BLaER1 treated with 17β-estradiol and CSF1 and Interleukin-3, amounts not matched to agents 10 nM and 100 nM (cell line): ENCODE data around the gene GNA12.
A peak's percentile ranks its signal among the peaks of the same experiment; 100 is the strongest.

Experiments
- H3K27ac ChIP-seq, 11 experiments: shearing (Covaris generic); formaldehyde crosslinking; 2 replicates each; pipeline ENCODE4 v1.8.1; 2022
- H3K27me3 ChIP-seq, 11 experiments: shearing (Covaris generic); formaldehyde crosslinking; 2 replicates each; pipeline ENCODE4 v1.8.1; 2022
- H3K36me3 ChIP-seq, 11 experiments: shearing (Covaris generic); formaldehyde crosslinking; 2 replicates each; pipeline ENCODE4 v1.8.1; 2022
- H3K4me1 ChIP-seq, 10 experiments: shearing (Covaris generic); formaldehyde crosslinking; 2 replicates each; pipeline ENCODE4 v1.8.1; 2022
- H3K4me2 ChIP-seq, 11 experiments: shearing (Covaris generic); formaldehyde crosslinking; 2 replicates each; pipeline ENCODE4 v1.8.1; 2022
- H3K4me3 ChIP-seq, 10 experiments: shearing (Covaris generic); formaldehyde crosslinking; 2 replicates each; pipeline ENCODE4 v1.8.1; 2022
- H3K9ac ChIP-seq, 11 experiments: shearing (Covaris generic); formaldehyde crosslinking; 2 replicates each; pipeline ENCODE4 v1.8.1; 2022
- H3K9me3 ChIP-seq, 11 experiments: shearing (Covaris generic); formaldehyde crosslinking; replicated peaks in 1 of 11; 2 replicates each; pipeline ENCODE4 v1.8.1; 2022
- H4K20me1 ChIP-seq, 11 experiments: shearing (Covaris generic); formaldehyde crosslinking; 2 replicates each; pipeline ENCODE4 v1.8.1; 2022
- Cebpa-rat ChIP-seq, 11 experiments: shearing (Covaris generic); IDR thresholded peaks; 2 replicates each; pipeline ENCODE4 v1.8.1; 2022

GNA12 gene

DNA sequence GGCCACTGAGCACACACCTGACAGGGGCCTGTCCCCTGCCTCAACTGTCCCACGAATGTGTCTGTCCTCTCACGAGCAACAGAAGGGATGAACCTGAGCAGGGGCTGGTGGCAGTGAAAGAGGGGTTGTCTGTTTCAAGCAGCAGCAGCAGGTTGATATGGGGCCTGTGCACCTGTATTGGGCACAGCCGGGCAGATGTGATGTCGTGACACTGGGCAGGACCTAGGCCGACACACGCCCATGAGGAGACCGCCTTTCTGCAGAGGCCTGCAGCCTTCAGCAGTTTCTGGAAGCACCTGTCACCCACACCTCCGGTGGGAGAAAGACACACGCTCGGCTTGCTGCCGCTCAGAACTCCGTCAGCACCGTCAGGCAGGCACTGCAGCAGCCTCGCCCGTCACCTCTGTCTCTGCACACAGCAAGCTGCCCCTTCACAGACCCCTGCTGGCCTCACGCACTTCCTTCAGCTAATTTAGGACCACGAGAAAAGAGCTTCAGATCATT is 107.6 kb downstream of the GNA12 start:
- peak overlapping the region in 8 of 11 experiments; percentile 52 to 98 (median 95); a peak in 15 of 22 replicates for H3K27ac ChIP-seq
- H3K4me3 ChIP-seq: peak overlapping the region in 6 of 10 experiments; percentile 14 to 57 (median 54); a peak in 9 of 20 replicates
- peak overlapping the region in 10 of 11 experiments; percentile 3 to 90 (median 83); a peak in 18 of 22 replicates for H3K9ac ChIP-seq
- peaks cover 80 to 100% (median 100%) of the 10 kb centered on the region in 10 experiments for H3K4me1 ChIP-seq
- peaks cover 3 to 39% (median 16%) of the 10 kb centered on the region in 11 experiments for H3K36me3 ChIP-seq
- TF ChIP-seq Cebpa-rat (IDR thresholded peaks at IDR 0.05): no peak
- H3K9me3 ChIP-seq: peaks cover 0 to 25% (median 14%) of the 10 kb centered on the region in 11 experiments; a peak in 19 of 22 replicates
- peak overlapping the region; percentile 83 to 98 (median 94) for H3K4me2 ChIP-seq
- H3K27me3 ChIP-seq: peaks cover 0 to 13% (median 0%) of the 10 kb centered on the region in 11 experiments; a peak in 2 of 22 replicates
- peaks cover 0 to 31% (median 0%) of the 10 kb centered on the region in 11 experiments; a peak in 7 of 22 replicates for H4K20me1 ChIP-seq

DNA sequence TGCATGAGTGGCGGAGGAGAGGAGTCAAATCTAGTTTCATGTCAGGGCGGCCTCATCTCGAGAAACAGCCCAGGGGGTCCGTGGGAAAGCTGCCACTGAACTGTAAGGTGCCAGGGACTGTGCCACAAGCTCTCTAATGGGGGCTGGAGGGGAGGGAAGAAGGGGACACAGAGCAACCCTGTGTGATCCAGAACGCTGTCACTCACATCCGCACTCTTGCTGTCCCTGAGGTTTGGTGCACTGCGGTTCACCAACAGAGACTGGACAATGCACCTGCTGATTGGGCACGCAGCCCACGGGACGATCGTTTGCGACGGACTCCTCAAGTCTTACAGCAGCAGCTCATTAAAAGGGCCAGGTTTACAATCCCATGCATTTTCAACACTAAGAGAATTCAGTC is 108.4 kb downstream of the GNA12 start:
- H3K27me3 ChIP-seq: peaks cover 0 to 13% (median 0%) of the 10 kb centered on the region in 11 experiments; a peak in 2 of 22 replicates
- H3K9me3 ChIP-seq: peaks cover 0 to 18% (median 10%) of the 10 kb centered on the region in 11 experiments; a peak in 17 of 22 replicates
- no peak for TF ChIP-seq Cebpa-rat (IDR thresholded peaks at IDR 0.05)
- H3K36me3 ChIP-seq: peaks cover 10 to 40% (median 23%) of the 10 kb centered on the region in 11 experiments
- H3K9ac ChIP-seq: peak overlapping the region; percentile 3 to 90 (median 79); a peak in 19 of 22 replicates
- H3K4me3 ChIP-seq: peak overlapping the region in 6 of 10 experiments; percentile 46 to 57 (median 54); a peak in 12 of 20 replicates
- peak overlapping the region; percentile 83 to 98 (median 94) for H3K4me2 ChIP-seq
- peaks cover 74 to 100% (median 100%) of the 10 kb centered on the region in 10 experiments for H3K4me1 ChIP-seq
- peaks cover 0 to 34% (median 0%) of the 10 kb centered on the region in 11 experiments; a peak in 7 of 22 replicates for H4K20me1 ChIP-seq
- H3K27ac ChIP-seq: peak overlapping the region in 10 of 11 experiments; percentile 60 to 98 (median 94); a peak in 19 of 22 replicates

DNA sequence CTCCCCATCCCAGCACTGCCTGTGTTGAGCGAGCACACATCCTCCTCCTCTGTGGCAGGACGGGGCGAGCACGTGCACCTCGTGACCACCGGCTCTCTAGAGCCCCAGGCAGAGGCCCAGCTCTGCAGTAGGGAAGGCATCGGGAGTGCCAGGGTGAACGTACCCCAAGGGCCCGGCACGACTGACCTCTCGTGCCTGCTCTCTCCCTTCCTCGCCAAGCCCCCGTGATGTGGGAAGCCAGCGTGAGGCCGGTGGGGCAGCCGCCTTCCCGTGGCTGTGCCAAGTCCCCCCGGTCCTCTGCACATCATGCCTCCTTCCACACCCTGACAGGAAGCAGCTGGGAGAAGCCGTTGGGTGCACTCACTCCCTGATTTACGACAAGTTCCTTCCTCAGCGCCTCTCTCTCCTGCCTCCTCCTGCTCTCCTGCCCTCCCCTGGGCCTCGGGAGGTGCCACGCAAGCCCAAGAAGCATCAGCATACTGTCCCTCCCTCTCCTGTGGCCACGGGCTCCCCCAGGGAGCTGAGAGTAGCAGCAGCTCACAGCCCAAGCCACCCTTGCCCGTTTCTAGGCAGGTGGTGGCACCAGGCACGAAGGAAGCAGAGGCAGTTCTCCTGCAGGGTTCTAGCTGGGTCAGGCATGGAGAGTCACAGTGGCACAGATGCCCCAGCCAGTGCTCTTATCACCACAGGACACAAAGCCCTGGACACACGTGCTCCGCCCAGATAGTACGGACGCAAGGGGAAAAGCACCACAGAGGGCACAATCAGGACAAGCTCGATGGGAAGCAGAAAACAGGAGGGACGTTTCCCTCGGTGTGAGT is 109.1 kb downstream of the GNA12 start:
- Histone ChIP-seq H3K4me3 (peak overlapping the region; percentile 3 to 57 (median 50); a peak in 17 of 20 replicates), H4K20me1 (peaks cover 0 to 42% (median 0%) of the 10 kb centered on the region in 11 experiments; a peak in 7 of 22 replicates), H3K36me3 (peaks cover 16 to 40% (median 24%) of the 10 kb centered on the region in 11 experiments), H3K4me2 (peak overlapping the region; percentile 83 to 98 (median 94)), H3K4me1 (peaks cover 76 to 100% (median 100%) of the 10 kb centered on the region in 10 experiments), H3K27me3 (peaks cover 0 to 13% (median 0%) of the 10 kb centered on the region in 11 experiments; a peak in 2 of 22 replicates), H3K27ac (peak overlapping the region; percentile 60 to 98 (median 93)), H3K9me3 (peaks cover 0 to 14% (median 5%) of the 10 kb centered on the region in 11 experiments; a peak in 16 of 22 replicates), H3K9ac (peak overlapping the region; percentile 56 to 90 (median 79))
- TF ChIP-seq Cebpa-rat (IDR thresholded peaks at IDR 0.05): no peak

DNA sequence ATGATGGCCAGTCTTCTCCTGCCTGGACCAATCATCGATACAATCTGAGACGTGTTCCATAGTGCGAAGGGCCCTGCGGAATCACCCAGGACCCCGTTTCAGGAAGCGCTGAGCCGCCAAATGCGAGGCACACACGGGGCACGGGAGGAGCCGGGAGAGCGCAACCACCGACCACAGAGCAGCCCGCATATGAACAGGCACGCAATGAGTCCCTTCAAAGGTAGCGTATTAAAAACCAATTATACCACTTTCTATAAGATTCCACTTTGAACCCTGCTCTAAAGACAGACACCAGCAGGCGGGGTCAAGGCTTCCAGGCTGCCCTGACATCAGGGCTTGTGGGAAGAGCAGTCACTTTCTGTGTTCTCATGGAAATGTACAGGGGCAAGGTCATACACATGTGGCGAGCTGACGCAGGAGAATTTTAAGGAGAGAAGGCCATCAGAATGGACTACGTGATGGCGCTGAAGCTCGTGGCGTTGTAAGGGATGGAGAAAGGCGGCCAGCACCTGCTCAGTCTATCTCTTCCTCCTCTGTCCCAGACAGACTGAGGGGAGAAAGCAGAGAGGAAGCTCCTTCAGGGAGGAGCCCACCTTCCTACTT is 109.9 kb downstream of the GNA12 start:
- H3K4me1 ChIP-seq: peaks cover 75 to 100% (median 100%) of the 10 kb centered on the region in 10 experiments
- H3K36me3 ChIP-seq: peaks cover 22 to 40% (median 27%) of the 10 kb centered on the region in 11 experiments
- H3K9ac ChIP-seq: peak overlapping the region; percentile 56 to 90 (median 79); a peak in 21 of 22 replicates
- TF ChIP-seq Cebpa-rat (IDR thresholded peaks at IDR 0.05): no peak
- H4K20me1 ChIP-seq: peaks cover 0 to 49% (median 1%) of the 10 kb centered on the region in 11 experiments; a peak in 7 of 22 replicates
- peak overlapping the region; percentile 60 to 98 (median 93) for H3K27ac ChIP-seq
- H3K9me3 ChIP-seq: peaks cover 0 to 14% (median 0%) of the 10 kb centered on the region in 11 experiments; a peak in 7 of 22 replicates
- H3K27me3 ChIP-seq: peaks cover 0 to 13% (median 0%) of the 10 kb centered on the region in 11 experiments; a peak in 2 of 22 replicates
- H3K4me3 ChIP-seq: peak overlapping the region; percentile 3 to 57 (median 50); a peak in 17 of 20 replicates
- peak overlapping the region; percentile 83 to 98 (median 94) for H3K4me2 ChIP-seq

DNA sequence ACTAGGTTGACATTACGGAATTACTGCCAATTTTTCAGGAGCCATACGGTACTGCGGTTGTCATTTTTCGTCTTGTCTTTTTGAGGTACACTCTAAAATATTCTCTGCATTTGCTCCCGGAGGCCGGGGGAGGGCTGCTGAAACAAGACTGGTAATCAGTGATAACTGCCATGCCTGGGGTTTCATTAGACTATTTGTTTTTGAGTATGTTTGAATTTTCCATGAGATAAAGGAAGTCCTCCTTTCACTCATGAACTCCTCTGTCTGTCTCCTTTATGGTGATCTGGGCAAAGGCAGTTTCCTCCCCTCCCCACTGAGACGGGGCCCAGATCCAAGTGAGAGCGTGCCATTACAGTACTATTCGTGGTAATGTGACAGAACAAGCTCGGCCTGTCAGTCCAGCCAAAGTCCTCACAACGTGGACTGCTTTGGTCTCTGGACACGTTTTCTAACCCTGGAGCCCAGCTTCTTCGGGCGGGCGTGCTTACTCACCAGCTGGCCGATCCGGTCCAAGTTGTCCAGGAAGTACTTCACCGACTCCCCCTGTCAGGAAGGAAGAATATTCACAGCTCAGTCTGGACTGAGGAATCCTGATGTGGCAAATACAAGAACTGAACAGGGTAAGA is 111.0 kb downstream of the GNA12 start:
- Histone ChIP-seq H3K27me3 (peaks cover 0 to 13% (median 0%) of the 10 kb centered on the region in 11 experiments; a peak in 2 of 22 replicates), H3K9ac (peak overlapping the region in 8 of 11 experiments; percentile 74 to 90 (median 87); a peak in 16 of 22 replicates), H3K9me3 (peaks cover 0 to 14% (median 0%) of the 10 kb centered on the region in 11 experiments; a peak in 6 of 22 replicates), H3K4me1 (peaks cover 75 to 100% (median 100%) of the 10 kb centered on the region in 10 experiments), H3K4me2 (peak overlapping the region; percentile 83 to 98 (median 94)), H4K20me1 (peaks cover 0 to 56% (median 7%) of the 10 kb centered on the region in 11 experiments; a peak in 7 of 22 replicates), H3K4me3 (peak overlapping the region in 7 of 10 experiments; percentile 46 to 57 (median 55); a peak in 14 of 20 replicates), H3K27ac (peak overlapping the region; percentile 15 to 98 (median 93); a peak in 20 of 22 replicates), H3K36me3 (peaks cover 28 to 44% (median 30%) of the 10 kb centered on the region in 11 experiments)
- TF ChIP-seq Cebpa-rat (IDR thresholded peaks at IDR 0.05): no peak

DNA sequence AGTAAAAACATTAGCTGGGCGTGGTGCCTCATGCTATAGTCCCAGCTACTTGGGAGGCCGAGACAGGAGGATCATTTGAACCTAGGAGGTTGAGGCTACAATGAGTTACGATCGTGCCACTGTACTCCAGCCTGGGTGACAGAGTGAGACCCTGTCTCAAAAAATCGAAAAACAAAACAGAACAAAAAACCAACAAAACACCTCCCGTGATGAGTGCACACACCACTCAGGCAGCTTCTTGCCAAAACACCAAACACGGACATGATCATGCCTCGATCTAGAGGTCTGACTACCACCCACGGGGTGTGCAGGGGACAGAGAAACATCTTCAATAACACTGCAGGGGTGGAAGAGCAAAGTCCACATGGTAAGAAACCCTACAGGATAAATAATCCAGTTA is 111.7 kb downstream of the GNA12 start:
- Histone ChIP-seq H3K27me3 (peaks cover 0 to 13% (median 0%) of the 10 kb centered on the region in 11 experiments; a peak in 2 of 22 replicates), H3K4me1 (peaks cover 75 to 99% (median 97%) of the 10 kb centered on the region in 10 experiments), H3K36me3 (peaks cover 28 to 51% (median 36%) of the 10 kb centered on the region in 11 experiments), H3K4me3 (peak overlapping the region in 3 of 10 experiments; percentile 55 to 57 (median 56); a peak in 4 of 20 replicates), H3K9ac (peak overlapping the region in 7 of 11 experiments; percentile 79 to 90 (median 87); a peak in 11 of 22 replicates), H3K27ac (peak overlapping the region in 8 of 11 experiments; percentile 84 to 98 (median 95); a peak in 14 of 22 replicates), H3K9me3 (peaks cover 0 to 14% (median 0%) of the 10 kb centered on the region in 11 experiments; a peak in 6 of 22 replicates), H4K20me1 (peaks cover 0 to 56% (median 7%) of the 10 kb centered on the region in 11 experiments; a peak in 7 of 22 replicates), H3K4me2 (peak overlapping the region in 10 of 11 experiments; percentile 83 to 98 (median 94); a peak in 19 of 22 replicates)
- TF ChIP-seq Cebpa-rat (IDR thresholded peaks at IDR 0.05): no peak
